GM12864 (cell line): ENCODE data around the gene TAF1B.

Source experiments
- DNase-seq: peaks from one replicate; pipeline ENCODE4 v3.0.0-alpha.2; 2011; ENCODE audit warnings: low read depth
- H3K4me3 ChIP-seq: 2 replicates; pipeline ENCODE4 v1.5.1; 2011; ENCODE audit warnings: mild to moderate bottlenecking, low read depth, low read length, control low read depth
- TF ChIP-seq, protein P1 (sequence below): IDR thresholded peaks from 2 replicates; pipeline ENCODE4 v1.5.1; 2011; ENCODE audit warnings: low read depth, mild to moderate bottlenecking, moderate library complexity, low read length, control low read depth, inconsistent platforms; ENCODE audit errors: missing control alignments

Gene TAF1B

GRCh38 chr2:9895669-9896590 lies 52.7 kb downstream of the TAF1B start:
- no peak for DNase-seq
- TF ChIP-seq, protein P1, sequence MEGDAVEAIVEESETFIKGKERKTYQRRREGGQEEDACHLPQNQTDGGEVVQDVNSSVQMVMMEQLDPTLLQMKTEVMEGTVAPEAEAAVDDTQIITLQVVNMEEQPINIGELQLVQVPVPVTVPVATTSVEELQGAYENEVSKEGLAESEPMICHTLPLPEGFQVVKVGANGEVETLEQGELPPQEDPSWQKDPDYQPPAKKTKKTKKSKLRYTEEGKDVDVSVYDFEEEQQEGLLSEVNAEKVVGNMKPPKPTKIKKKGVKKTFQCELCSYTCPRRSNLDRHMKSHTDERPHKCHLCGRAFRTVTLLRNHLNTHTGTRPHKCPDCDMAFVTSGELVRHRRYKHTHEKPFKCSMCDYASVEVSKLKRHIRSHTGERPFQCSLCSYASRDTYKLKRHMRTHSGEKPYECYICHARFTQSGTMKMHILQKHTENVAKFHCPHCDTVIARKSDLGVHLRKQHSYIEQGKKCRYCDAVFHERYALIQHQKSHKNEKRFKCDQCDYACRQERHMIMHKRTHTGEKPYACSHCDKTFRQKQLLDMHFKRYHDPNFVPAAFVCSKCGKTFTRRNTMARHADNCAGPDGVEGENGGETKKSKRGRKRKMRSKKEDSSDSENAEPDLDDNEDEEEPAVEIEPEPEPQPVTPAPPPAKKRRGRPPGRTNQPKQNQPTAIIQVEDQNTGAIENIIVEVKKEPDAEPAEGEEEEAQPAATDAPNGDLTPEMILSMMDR: no peak
- H3K4me3 ChIP-seq: no peak overlapping the region

GRCh38 chr2:9897331-9897737 lies 54.1 kb downstream of the TAF1B start:
- TF ChIP-seq, protein P1: no peak
- no peak overlapping the region for H3K4me3 ChIP-seq
- DNase-seq: peak; percentile 18

- no peak for DNase-seq
- TF ChIP-seq, protein P1: no peak
- H3K4me3 ChIP-seq: no peak overlapping the region
Observed at GRCh38 chr2:9897846-9898245, 54.6 kb downstream of the TAF1B start.

DNA sequence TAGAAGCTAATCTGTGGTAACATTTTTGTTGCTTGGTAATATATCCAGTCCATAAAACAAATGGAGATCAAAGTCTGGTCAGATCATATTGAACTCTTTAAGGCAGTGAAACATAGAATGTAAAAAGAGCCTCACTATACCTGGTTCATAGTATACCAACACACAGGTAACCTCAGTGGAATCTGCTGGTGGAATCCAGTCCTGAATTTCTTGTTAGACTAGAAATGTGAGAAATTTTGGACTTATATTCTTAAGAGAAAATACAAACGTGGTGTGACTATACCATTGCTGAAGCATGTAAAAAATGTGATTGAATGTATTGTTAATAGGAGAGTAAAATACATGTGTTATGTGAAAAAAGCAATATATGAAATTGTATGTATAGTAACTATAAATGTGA lies 62.1 kb downstream of the TAF1B start:
- DNase-seq: no peak
- H3K4me3 ChIP-seq: no peak overlapping the region
- TF ChIP-seq, protein P1: no peak

DNA sequence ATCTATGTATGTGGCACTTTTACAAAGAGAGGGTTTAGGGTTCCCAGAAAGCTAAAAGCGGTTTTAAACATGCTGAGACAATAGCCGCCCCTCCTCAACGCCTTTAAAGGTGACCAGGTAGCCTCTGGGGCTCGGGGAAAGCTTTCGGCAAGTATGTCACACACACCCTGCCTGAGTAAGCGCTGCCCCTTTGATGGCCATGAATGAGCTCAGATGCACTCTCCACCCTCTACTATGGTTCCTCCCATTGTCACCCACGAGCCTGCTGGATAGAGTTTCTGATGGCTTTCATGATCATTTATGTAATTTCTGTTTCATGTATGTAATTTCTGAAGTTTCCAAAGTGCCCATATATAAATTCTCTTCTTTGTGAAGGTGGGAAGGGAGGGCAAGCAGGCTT lies 64.1 kb downstream of the TAF1B start:
- H3K4me3 ChIP-seq: no peak overlapping the region
- no peak for DNase-seq
- TF ChIP-seq, protein P1: no peak

DNA sequence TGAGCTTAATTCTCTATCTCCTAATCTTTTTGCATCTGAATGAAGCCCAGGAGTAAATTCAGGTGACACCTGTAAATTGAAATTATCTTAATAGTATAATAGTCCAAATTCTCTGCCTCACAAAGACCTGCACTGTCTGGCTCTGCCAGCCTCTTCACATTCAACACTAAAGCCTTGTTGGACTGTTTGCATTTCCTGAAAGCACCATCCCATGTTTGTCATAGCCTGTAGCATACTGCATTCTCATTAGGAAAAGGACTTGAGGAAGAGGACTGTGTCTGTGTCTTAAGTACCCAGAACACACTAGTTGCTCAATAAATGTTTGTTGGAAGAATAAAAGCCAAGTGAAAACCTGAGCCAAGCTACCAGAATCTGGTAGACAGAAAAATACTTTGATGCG lies 65.4 kb downstream of the TAF1B start:
- TF ChIP-seq, protein P1: no peak
- no peak overlapping the region for H3K4me3 ChIP-seq
- DNase-seq: no peak

- DNase-seq: no peak
- no peak overlapping the region for H3K4me3 ChIP-seq
Observed at GRCh38 chr2:9909106-9909505, 65.8 kb downstream of the TAF1B start.

More at GRCh38 chr2:9909106-9909505, 65.8 kb downstream of the TAF1B start:
- TF ChIP-seq, protein P1: no peak
